CD4-positive, alpha-beta T cell (primary cell): Measurements from ENCODE around the gene CCR9. TPM values are rescaled to one million over a fixed set of nuclear protein-coding genes. Genes with fewer than 3 reads are reported as not detected.
A peak's percentile ranks its signal among the peaks of the same experiment; 100 is the strongest.

Source experiments
- ATAC-seq: fragments of 200-7000 bp; cut with Tn5 transposase; one replicate; pipeline ENCODE4 v1.10.0; 2022; ENCODE audit warnings: mild to moderate bottlenecking; ENCODE audit not compliant: poor library complexity
- CTCF ChIA-PET: fragments of 350-600 bp; sonication (Branson Sonifier 250); formaldehyde crosslinking; loops from one replicate; lab custom pipeline; 2021; ENCODE audit warnings: antibody characterized with exemption, inconsistent platforms; lab: Charles Lee
- POLR2A ChIA-PET: fragments of 350-600 bp; sonication (Branson Sonifier 250); formaldehyde crosslinking; loops from one replicate; lab custom pipeline; 2021; ENCODE audit warnings: antibody characterized with exemption, inconsistent platforms; lab: Charles Lee
- DNase-seq, 14 experiments: peaks; one replicate each; pipeline ENCODE4 v3.0.0-alpha.2; 2013 to 2020; ENCODE audit warnings: mixed read lengths in 2 of 14
- H3K27ac ChIP-seq, 2 donors: one replicate each; pipeline versions ENCODE4 v1.5.1 to v1.7.0; 2013; ENCODE audit warnings: low read length in 2 of 2, low read depth in 1 of 2, mild to moderate bottlenecking in 1 of 2
- H3K27me3 ChIP-seq, 2 experiments: 1 replicate in 1 of 2; 2 replicates in 1 of 2; pipeline versions ENCODE4 v1.6.1 to v1.7.0; 2013; ENCODE audit warnings: low read length in 2 of 2, control low read depth in 1 of 2, mild to moderate bottlenecking in 1 of 2, moderate library complexity in 1 of 2; ENCODE audit not compliant: insufficient read depth in 2 of 2, control insufficient read depth in 1 of 2
- H3K36me3 ChIP-seq: one replicate; pipeline ENCODE4 v1.6.1; 2013; ENCODE audit warnings: low read length, control low read depth; ENCODE audit not compliant: insufficient read depth
- H3K4me1 ChIP-seq: one replicate; pipeline ENCODE4 v1.6.1; 2013; ENCODE audit warnings: low read length, control low read depth; ENCODE audit not compliant: insufficient read depth
- H3K4me3 ChIP-seq: one replicate; pipeline ENCODE4 v1.5.1; 2013; ENCODE audit warnings: mild to moderate bottlenecking, low read length, moderate library complexity
- H3K9me3 ChIP-seq, 2 experiments: 1 replicate in 1 of 2; 2 replicates in 1 of 2; pipeline versions ENCODE4 v1.6.1 to v1.7.0; 2013; ENCODE audit warnings: low read length in 2 of 2, mild to moderate bottlenecking in 2 of 2, control low read depth in 1 of 2, moderate library complexity in 1 of 2; ENCODE audit not compliant: control insufficient read depth in 1 of 2, insufficient read depth in 1 of 2
- H3K27ac Mint-ChIP-seq: one replicate; pipeline ENCODE4 v1.8.0; 2020; ENCODE audit warnings: mixed read lengths
- H3K27me3 Mint-ChIP-seq: one replicate; pipeline ENCODE4 v1.8.0; 2021; ENCODE audit warnings: mixed read lengths
- H3K36me3 Mint-ChIP-seq: one replicate; pipeline ENCODE4 v1.8.0; 2021; ENCODE audit warnings: low read depth, mixed read lengths
- H3K4me1 Mint-ChIP-seq: one replicate; pipeline ENCODE4 v1.8.0; 2021; ENCODE audit warnings: low read depth, mixed read lengths
- H3K4me3 Mint-ChIP-seq: one replicate; pipeline ENCODE4 v1.8.0; 2020; ENCODE audit warnings: mild to moderate bottlenecking, mixed read lengths
- H3K9me3 Mint-ChIP-seq: one replicate; pipeline ENCODE4 v1.8.0; 2020; ENCODE audit warnings: mixed read lengths
- intact Hi-C, 2 experiments: fragments of 100-400 bp; cut with DNase I in 1 of 2; cut with micrococcal nuclease in 1 of 2; formaldehyde crosslinking; loops; one replicate each; pipeline versions ENCODE4 v1.15.1 to v1.9.0; 2023 to 2025; cut with DNase I, micrococcal nuclease
- total RNA-seq, 174 experiments: library from RNA in 2 of 174; stranded (reverse) in 2 of 174; gene quantifications; one replicate each; pipeline ENCODE4 v1.2.3 and lab custom pipeline; 2021 to 2026
- TF ChIP-seq, protein P1 (sequence below): fragments of 200-600 bp; IDR thresholded peaks from one replicate; pipeline ENCODE4 v1.8.0; 2022; ENCODE audit warnings: antibody characterized with exemption, mild to moderate bottlenecking

Gene CCR9
- total RNA-seq, 2 experiments from 2014 or later: 6.5 to 7.4 TPM

DNA sequence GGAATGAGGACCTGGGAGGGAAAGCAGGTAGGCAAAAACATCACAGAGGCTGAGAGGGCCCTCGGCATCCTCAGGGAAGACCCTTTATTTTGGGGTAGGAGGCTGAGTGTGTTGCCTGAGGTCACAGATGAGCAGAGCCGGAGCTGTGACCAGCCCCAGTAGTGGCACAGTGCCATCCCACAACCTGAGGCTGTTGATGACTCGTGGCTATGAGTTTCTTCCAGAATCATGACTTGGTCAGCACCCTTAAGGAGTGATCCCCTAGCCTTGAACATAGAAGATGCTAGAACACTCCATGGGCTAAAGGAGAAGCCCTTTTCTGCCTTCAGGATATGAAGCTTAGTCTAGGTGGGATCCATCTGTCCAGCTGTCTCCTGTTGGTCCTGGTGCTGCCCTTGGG is 37.4 kb downstream of the CCR9 start:
- ChIA-PET POLR2A (interaction anchor here (1.5 kb wide), 1 partner anchor 141 kb away, joined by 4 read pairs; no protein-coding TSS in a partner anchor), CTCF (no interaction called here)
- intact Hi-C loops: loop anchor here in 1 of 2 experiments (10.0 kb wide), 1 partner anchor 879 kb away; no protein-coding TSS in a partner anchor
- no peak overlapping the region for H3K27ac Mint-ChIP-seq
- peaks cover 79% of the 10 kb centered on the region for H3K36me3 Mint-ChIP-seq
- no peaks in the 10 kb centered on the region for H3K9me3 Mint-ChIP-seq
- Histone ChIP-seq H3K4me3 (no peak overlapping the region), H3K27me3 (no peaks in the 10 kb centered on the region), H3K27ac (no peak overlapping the region), H3K9me3 (no peaks in the 10 kb centered on the region), H3K36me3 (peaks cover 84% of the 10 kb centered on the region), H3K4me1 (peaks cover 15% of the 10 kb centered on the region)
- DNase-seq: no peak
- TF ChIP-seq, protein P1, sequence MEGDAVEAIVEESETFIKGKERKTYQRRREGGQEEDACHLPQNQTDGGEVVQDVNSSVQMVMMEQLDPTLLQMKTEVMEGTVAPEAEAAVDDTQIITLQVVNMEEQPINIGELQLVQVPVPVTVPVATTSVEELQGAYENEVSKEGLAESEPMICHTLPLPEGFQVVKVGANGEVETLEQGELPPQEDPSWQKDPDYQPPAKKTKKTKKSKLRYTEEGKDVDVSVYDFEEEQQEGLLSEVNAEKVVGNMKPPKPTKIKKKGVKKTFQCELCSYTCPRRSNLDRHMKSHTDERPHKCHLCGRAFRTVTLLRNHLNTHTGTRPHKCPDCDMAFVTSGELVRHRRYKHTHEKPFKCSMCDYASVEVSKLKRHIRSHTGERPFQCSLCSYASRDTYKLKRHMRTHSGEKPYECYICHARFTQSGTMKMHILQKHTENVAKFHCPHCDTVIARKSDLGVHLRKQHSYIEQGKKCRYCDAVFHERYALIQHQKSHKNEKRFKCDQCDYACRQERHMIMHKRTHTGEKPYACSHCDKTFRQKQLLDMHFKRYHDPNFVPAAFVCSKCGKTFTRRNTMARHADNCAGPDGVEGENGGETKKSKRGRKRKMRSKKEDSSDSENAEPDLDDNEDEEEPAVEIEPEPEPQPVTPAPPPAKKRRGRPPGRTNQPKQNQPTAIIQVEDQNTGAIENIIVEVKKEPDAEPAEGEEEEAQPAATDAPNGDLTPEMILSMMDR: no peak
- H3K27me3 Mint-ChIP-seq: no peaks in the 10 kb centered on the region
- H3K4me1 Mint-ChIP-seq: peaks cover 21% of the 10 kb centered on the region
- ATAC-seq: no peak
- no peak overlapping the region for H3K4me3 Mint-ChIP-seq

DNA sequence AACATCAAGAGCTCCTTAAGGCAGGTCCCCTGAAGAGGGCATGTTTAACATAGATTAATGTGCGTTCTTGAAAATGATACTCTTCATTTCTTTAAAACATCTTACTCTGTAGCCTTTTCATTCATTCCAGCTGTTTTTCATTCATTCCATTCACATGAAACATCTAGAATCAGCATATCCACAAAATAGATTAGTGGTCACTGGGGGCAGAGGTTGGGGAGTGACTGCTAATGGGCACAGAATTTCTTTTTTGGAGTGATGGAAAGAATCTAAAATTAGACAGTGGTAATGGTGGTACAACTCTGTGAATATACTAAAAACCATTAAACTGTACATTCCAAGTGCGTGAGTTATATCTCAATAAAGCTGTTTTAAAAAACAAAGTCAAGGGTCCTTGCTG is 41.5 kb downstream of the CCR9 start:
- no peaks in the 10 kb centered on the region for H3K9me3 Mint-ChIP-seq
- H3K27me3 ChIP-seq: no peaks in the 10 kb centered on the region
- no peak overlapping the region for H3K4me3 Mint-ChIP-seq
- H3K36me3 Mint-ChIP-seq: peaks cover 89% of the 10 kb centered on the region
- POLR2A ChIA-PET: no interaction called here
- DNase-seq (no peak), ATAC-seq (no peak)
- H3K27ac Mint-ChIP-seq: no peak overlapping the region
- H3K27ac ChIP-seq: no peak overlapping the region
- CTCF ChIA-PET: interaction anchor here (2.2 kb wide), 1 partner anchor 166 kb away, joined by 18 read pairs; no protein-coding TSS in a partner anchor
- no peak overlapping the region for H3K4me3 ChIP-seq
- peaks cover 9% of the 10 kb centered on the region for H3K4me1 Mint-ChIP-seq
- peaks cover 7% of the 10 kb centered on the region for H3K4me1 ChIP-seq
- intact Hi-C loops: loop anchor here (1.0 to 10.0 kb wide), 4 partner anchors 261 to 883 kb away; no protein-coding TSS in a partner anchor
- no peaks in the 10 kb centered on the region for H3K9me3 ChIP-seq
- H3K36me3 ChIP-seq: peaks cover 88% of the 10 kb centered on the region
- no peaks in the 10 kb centered on the region for H3K27me3 Mint-ChIP-seq
- TF ChIP-seq, protein P1: no peak

DNA sequence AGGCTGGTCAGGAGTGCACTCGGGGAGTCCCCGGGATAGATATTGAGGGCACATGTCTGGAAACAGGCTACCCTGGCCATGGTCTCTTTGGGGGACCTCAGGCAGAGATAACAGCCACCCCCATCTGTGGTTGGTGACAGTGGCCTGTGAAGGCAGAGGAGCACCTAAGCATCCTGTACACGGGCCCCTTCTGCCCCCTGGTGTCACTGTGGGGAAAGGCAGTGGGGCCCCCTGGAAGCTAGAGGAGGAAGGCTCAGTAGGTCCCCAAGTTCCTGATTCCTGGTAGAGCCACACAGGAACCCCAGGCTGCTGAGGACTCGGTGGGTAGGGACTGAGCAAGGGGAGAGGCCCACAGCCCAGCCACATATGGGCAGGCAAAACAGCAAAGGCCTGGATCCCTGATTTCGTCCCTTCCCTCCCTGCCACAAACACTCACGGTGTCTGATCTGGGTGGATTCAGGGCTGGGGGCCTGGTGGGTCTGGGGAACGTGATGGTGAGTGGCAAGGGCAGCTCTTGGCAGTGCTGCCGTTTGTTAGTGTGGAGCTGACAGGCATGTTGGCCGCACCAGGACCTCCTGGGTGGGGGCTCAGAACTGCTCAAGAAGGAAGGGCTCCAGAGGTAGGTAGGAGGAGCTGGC is 42.8 kb downstream of the CCR9 start:
- ChIA-PET POLR2A (interaction anchor here (1.0 kb wide), 1 partner anchor 88 kb away, joined by 3 read pairs; the partner anchor contains the start of gene LZTFL1), CTCF (interaction anchor here (0.7 to 2.6 kb wide), 13 partner anchors 10 to 422 kb away, joined by 3 to 18 read pairs (median 4); no protein-coding TSS in a partner anchor)
- Histone ChIP-seq H3K4me1 (peaks cover 7% of the 10 kb centered on the region), H3K27ac (no peak overlapping the region), H3K27me3 (no peaks in the 10 kb centered on the region), H3K4me3 (no peak overlapping the region), H3K36me3 (peaks cover 88% of the 10 kb centered on the region), H3K9me3 (no peaks in the 10 kb centered on the region)
- TF ChIP-seq, protein P1: peak; percentile 72
- no peaks in the 10 kb centered on the region for H3K27me3 Mint-ChIP-seq
- H3K36me3 Mint-ChIP-seq: peaks cover 91% of the 10 kb centered on the region
- peak overlapping the region; percentile 30 for H3K27ac Mint-ChIP-seq
- peak; percentile 99 for ATAC-seq
- H3K9me3 Mint-ChIP-seq: no peaks in the 10 kb centered on the region
- DNase-seq: peak; percentile 49 to 79 (median 62)
- intact Hi-C loops: loop anchor here (1.0 to 10.0 kb wide), 4 partner anchors 168 to 884 kb away; no protein-coding TSS in a partner anchor
- no peak overlapping the region for H3K4me3 Mint-ChIP-seq
- peaks cover 5% of the 10 kb centered on the region for H3K4me1 Mint-ChIP-seq
